ENCODE data around the gene DOK1.

DOK1 gene

GRCh38 chr2:74515271-74515980, 39.1 kb upstream of the DOK1 start:
- peak in 1 of 2 experiments; percentile 62 for DNase-seq
- TF ChIP-seq GATA1 (IDR thresholded peaks at IDR 0.05; ENCODE audit: low read depth, low read length) (no peak), POLR2A (IDR thresholded peaks at IDR 0.05; ENCODE audit: low read length) (no peak)

DNA sequence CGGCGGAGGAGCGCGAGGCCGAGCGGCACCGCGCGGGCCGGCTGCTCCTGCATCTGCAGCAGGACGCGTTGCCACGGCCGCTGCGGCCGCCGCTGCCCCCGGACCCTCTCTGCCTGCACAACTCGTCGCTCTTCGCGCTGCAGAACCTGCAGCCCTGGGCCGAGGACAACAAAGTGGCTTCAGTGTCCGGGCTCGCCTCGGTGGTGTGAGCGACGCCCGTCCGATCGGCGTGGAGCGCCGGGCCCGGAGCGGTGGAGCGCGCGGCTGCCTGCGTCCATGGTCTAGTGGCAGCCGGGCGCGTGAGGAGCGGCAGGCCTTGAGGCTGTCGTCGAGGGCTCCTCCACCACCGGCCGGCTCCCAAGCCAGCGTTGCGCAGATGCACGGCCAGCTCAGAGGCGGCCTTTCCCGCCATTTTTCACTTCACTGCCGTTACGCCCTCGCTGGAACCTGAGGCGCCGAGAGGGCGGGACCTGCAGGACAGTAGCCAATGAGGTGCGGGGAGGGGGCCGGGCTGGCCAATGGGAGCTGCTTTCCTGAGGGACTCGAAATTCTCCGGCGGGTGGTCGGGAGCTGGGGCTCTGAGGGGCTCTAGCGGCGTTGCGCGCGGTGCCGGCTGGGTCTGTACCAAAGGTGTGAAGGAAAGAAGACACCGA, 38.4 kb upstream of the DOK1 start:
- TF ChIP-seq POLR2A (IDR thresholded peaks at IDR 0.05; ENCODE audit: low read length) (no peak), GATA1 (IDR thresholded peaks at IDR 0.05; ENCODE audit: low read depth, low read length) (no peak)
- DNase-seq: peak; percentile 85 to 86

- TF ChIP-seq POLR2A (IDR thresholded peaks at IDR 0.05; ENCODE audit: low read length) (no peak), GATA1 (IDR thresholded peaks at IDR 0.05; ENCODE audit: low read depth, low read length) (no peak)
- no peak for DNase-seq
Measured at GRCh38 chr2:74516650-74517049, 37.9 kb upstream of the DOK1 start.

- DNase-seq: no peak
- TF ChIP-seq GATA1 (IDR thresholded peaks at IDR 0.05; ENCODE audit: low read depth, low read length) (no peak), POLR2A (IDR thresholded peaks at IDR 0.05; ENCODE audit: low read length) (no peak)
Measured at GRCh38 chr2:74522516-74522915, 32.0 kb upstream of the DOK1 start.

DNA sequence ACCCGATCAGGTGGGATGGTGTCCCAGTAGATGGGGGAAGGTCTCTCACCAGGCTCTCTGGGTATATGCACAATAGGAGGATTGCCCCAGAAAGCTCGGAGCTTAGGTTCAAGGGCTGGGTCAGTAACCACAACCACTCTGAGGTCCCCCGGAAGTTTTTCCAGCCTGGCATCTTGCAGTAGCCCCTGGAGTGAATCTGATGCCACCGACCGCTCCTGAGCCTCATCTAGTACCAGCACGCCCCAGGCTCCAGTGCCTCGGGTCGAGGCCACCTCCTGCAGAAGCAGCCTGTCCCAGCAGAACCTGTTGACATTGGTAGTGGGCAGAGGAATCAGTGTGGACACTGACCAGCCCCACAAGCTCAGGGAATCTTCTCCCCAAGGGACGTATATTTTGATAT, 30.5 kb upstream of the DOK1 start:
- TF ChIP-seq POLR2A (IDR thresholded peaks at IDR 0.05; ENCODE audit: low read length) (no peak), GATA1 (IDR thresholded peaks at IDR 0.05; ENCODE audit: low read depth, low read length) (no peak)
- DNase-seq: no peak

DNA sequence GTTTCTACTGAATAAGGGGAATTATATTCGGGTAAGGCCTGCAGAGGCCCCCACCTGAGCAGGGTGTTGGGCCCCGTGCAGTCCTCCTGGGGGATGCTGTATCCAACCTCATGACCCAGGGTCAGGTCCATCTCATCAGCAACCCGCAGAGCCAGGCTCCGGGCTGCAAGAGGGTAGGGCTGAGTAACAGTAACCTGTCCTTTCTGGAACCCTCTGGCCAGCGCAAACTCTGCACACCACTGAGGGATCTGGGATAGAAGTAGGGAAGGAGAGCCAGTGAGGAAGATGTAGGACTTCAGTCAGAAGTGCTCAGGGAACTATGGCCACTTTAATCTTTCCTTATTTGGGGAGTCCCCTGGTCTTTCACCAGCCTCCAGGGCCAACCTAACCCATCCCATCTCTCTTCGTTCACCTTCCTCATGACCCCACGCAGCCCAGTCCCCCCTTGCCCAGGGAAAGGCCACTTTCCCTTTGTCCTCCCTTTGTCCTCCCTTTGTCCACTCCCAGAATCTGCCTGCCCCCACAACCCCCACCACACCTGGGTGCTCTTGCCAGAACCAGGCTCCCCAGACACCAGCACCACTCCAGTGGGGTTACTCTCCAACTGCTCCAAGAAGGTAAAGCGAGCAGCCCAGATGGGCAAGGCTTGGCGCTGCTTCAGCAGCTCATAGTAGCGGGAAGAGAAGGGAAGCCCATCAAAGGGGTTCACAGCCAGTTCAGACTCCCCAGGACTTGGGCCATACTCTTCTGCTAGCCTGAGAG, 29.4 kb upstream of the DOK1 start:
- TF ChIP-seq GATA1 (IDR thresholded peaks at IDR 0.05; ENCODE audit: low read depth, low read length) (no peak), POLR2A (IDR thresholded peaks at IDR 0.05; ENCODE audit: low read length) (no peak)
- no peak for DNase-seq

GRCh38 chr2:74525717-74526648, 28.5 kb upstream of the DOK1 start, which contains the start of gene DQX1:
DQX1 (minus strand) TSS chr2:74526231; CDS start chr2:74525729, 502 bp downstream.
- peak; percentile 55 to 58 for DNase-seq
- TF ChIP-seq POLR2A (IDR thresholded peaks at IDR 0.05; ENCODE audit: low read length) (no peak), GATA1 (IDR thresholded peaks at IDR 0.05; ENCODE audit: low read depth, low read length) (no peak)

DNA sequence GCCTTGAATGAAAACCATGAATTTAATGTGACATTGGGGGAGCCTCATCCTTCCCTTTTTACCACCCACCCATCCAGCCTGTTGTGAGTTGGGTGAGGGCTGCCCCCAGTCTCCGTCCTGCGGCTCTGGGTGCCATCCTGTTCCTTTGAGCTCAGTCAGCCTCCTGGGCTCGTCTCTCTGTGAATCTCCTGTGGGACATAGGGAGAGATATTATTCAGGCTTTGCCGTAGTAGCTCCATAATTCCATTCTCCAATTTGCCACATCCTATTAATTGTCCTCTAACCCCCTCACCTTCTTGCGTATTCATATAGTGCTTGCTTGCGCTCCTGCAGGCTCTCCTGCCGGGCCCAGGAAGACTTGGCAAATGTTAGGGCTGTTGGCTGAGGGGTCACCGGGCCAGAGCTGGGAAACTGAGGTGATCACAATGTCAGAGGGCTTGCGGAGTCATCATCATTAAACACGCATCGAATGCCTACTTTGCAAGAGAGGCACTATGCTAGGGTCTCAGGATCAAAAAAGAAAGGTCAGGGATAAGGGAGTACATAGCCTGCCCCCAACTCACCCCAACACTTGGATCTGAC, 27.8 kb upstream of the DOK1 start:
- no peak for TF ChIP-seq POLR2A (IDR thresholded peaks at IDR 0.05; ENCODE audit: low read length)
- TF ChIP-seq GATA1 (IDR thresholded peaks at IDR 0.05; ENCODE audit: low read depth, low read length): no peak
- no peak for DNase-seq

GRCh38 chr2:74527741-74528140, 26.8 kb upstream of the DOK1 start:
- DNase-seq: no peak
- no peak for TF ChIP-seq GATA1 (IDR thresholded peaks at IDR 0.05; ENCODE audit: low read depth, low read length)
- TF ChIP-seq POLR2A (IDR thresholded peaks at IDR 0.05; ENCODE audit: low read length): no peak

DNA sequence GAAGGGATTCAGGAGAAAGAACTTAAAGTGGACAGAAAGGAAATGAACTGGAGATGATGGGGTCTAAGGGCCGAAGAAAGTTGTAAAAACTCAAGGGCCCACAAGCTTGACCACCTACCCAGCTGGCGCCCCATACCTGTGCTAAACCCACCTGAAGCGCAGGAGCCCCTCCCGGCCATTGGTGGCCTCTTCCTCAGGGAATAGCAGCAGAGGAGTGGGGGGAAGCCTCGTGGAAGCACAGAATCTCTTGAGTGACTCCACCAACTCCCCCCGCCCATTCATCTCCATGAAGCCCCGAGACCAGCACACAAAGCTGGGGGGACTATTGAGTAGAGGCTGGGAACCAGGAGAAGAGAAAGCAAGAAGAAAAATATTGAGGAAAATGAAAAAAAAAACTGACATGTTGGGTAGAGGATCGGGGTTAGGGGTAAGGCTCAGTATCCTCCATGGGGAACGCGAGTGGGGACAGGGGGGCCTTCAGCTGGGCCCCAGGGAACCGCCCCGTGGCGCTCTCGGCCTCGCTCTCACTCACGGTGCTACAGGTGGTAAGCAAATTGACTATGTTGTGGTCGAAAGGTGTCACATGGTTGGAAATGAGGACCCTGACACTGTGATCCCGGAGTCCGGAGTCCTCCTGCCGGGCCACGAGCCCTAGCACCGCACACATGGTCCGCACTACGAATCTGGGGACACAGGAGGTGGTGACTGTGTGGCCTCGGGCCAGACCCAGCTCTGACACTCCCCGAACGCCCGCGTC, 25.7 kb upstream of the DOK1 start:
- no peak for DNase-seq
- TF ChIP-seq GATA1 (IDR thresholded peaks at IDR 0.05; ENCODE audit: low read depth, low read length) (no peak), POLR2A (IDR thresholded peaks at IDR 0.05; ENCODE audit: low read length) (no peak)

DNA sequence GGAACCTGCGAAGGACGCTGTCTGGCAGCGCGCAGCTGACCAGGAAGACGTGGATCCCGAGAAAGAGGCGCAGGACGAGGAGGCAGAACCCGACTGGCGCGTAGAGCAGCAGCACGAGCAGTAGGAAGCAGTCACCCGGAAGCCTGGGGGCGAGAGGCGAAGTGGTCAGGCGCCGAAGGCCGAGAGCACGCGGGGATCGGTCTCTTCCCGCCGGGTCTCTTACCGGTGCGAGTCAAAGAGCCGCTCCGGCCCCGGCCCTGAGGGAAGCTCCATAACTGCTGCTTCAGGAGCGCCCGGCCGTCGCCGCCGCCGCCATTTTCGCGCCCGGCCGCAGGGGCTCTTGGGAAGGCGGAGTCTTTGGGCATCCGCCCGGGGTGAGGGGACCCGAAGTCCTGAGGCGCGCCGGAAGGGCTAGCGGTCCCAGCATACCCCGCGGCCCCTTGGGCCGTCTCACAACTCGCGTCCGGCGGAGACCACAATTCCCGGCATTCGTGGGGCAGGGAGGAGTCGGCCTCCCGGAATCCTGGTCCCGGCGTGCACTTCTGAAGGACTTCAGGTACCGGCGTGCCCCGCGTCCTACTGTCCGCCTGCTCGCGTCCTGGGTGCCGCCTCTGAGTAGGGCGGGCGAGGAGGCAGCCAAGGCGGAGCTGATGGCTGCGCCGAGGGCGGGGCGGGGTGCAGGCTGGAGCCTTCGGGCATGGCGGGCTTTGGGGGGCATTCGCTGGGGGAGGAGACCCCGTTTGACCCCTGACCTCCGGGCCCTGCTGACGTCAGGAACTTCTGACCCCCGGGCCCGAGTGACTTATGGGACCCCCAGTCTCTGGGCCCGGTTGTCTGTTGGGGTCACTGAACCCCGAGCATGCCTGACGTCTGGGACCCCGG, 24.9 kb upstream of the DOK1 start, which contains the start of the genes AUP1 and HTRA2:
AUP1 (minus strand) TSS at position 350 of the 882 bp plus-strand sequence; CDS start at position 273, 77 bp downstream.
HTRA2 (plus strand) TSS at position 577 of the 882 bp plus-strand sequence; CDS start at position 651, 74 bp downstream.
- TF ChIP-seq GATA1 (IDR thresholded peaks at IDR 0.05; ENCODE audit: low read depth, low read length): no peak
- peak; percentile 95 for TF ChIP-seq POLR2A (IDR thresholded peaks at IDR 0.05; ENCODE audit: low read length)
- peak; percentile 98 to 99 for DNase-seq
